Calu3 (cell line): ENCODE results near the gene ZCCHC3. TPM values are rescaled to one million over a fixed set of nuclear protein-coding genes. Genes with fewer than 3 reads are reported as not detected.
A peak's percentile ranks its signal among the peaks of the same experiment; 100 is the strongest.
"Not testable (repeated sequence)": the region's sequence is repeated elsewhere in the genome, so short reads cannot be mapped to it uniquely, and the experiment has no call there.

ENCODE experiments used
- Bru-seq: library from RNA; stranded (reverse); fragments of 400-500 nt; gene quantifications from one replicate; lab custom pipeline; 2021; lab: Mats Ljungman, UMichigan
- BruChase-seq, 2 experiments: library from RNA; stranded (reverse); fragments of 400-500 nt; gene quantifications; one replicate each; lab custom pipeline; 2021; lab: Mats Ljungman, UMichigan
- BruUV-seq: library from RNA; stranded (reverse); fragments of 400-500 nt; replicated peaks from 2 replicates; lab custom pipeline; 2021; lab: Mats Ljungman, UMichigan
- CTCF ChIA-PET: fragments of 300-600 bp; sonication (Branson Sonifier 250); formaldehyde crosslinking; loops from one replicate; lab custom pipeline; 2022; ENCODE audit warnings: antibody characterized with exemption; lab: Charles Lee
- DNase-seq: peaks from one replicate; pipeline ENCODE4 v3.0.0; 2022
- H3K27ac Mint-ChIP-seq: one replicate; pipeline ENCODE4 v1.8.0; 2022; ENCODE audit warnings: mixed read lengths; ENCODE audit not compliant: unreplicated experiment
- H3K27me3 Mint-ChIP-seq: one replicate; pipeline ENCODE4 v1.8.0; 2022; ENCODE audit warnings: mixed read lengths; ENCODE audit not compliant: unreplicated experiment
- H3K36me3 Mint-ChIP-seq: one replicate; pipeline ENCODE4 v1.8.0; 2022; ENCODE audit warnings: mild to moderate bottlenecking, moderate library complexity, mixed read lengths; ENCODE audit not compliant: insufficient read depth, unreplicated experiment
- H3K4me1 Mint-ChIP-seq: one replicate; pipeline ENCODE4 v1.8.0; 2022; ENCODE audit warnings: mild to moderate bottlenecking, low read depth, mixed read lengths; ENCODE audit not compliant: unreplicated experiment
- H3K4me3 Mint-ChIP-seq: one replicate; pipeline ENCODE4 v1.8.0; 2022; ENCODE audit warnings: mild to moderate bottlenecking, low read depth, moderate library complexity, mixed read lengths; ENCODE audit not compliant: unreplicated experiment
- H3K9me3 Mint-ChIP-seq: one replicate; pipeline ENCODE4 v1.8.0; 2022; ENCODE audit warnings: low read depth, mixed read lengths; ENCODE audit not compliant: unreplicated experiment
- intact Hi-C: fragments of 100-400 bp; cut with micrococcal nuclease; formaldehyde crosslinking; loops from one replicate; pipeline ENCODE4 v1.10.0; 2022; ENCODE audit not compliant: unreplicated experiment
- long read RNA-seq: library from polyadenylated mRNA; stranded (forward); transcript quantifications from one replicate; pipeline ENCODE4 v2.0.0, GENCODE V29; 2022
- total RNA-seq: library from RNA; stranded (reverse); gene quantifications from 2 replicates; pipeline ENCODE4 v1.2.3, GENCODE V29; 2022
- TF ChIP-seq, protein P1 (sequence below): fragments of 200-600 bp; IDR thresholded peaks from one replicate; pipeline ENCODE4 v1.8.0; 2022; ENCODE audit warnings: antibody characterized with exemption; ENCODE audit not compliant: unreplicated experiment

The ZCCHC3 gene, protein sequence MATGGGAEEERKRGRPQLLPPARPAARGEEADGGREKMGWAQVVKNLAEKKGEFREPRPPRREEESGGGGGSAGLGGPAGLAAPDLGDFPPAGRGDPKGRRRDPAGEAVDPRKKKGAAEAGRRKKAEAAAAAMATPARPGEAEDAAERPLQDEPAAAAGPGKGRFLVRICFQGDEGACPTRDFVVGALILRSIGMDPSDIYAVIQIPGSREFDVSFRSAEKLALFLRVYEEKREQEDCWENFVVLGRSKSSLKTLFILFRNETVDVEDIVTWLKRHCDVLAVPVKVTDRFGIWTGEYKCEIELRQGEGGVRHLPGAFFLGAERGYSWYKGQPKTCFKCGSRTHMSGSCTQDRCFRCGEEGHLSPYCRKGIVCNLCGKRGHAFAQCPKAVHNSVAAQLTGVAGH
- total RNA-seq (10.9 and 11.1 TPM in 2 replicates), Bru-seq, nascent RNA (percentile 82 among the genes with signal in this experiment), BruChase-seq, experiment 1, labeled RNA remaining after a 6-hour chase (percentile 67 among the genes with signal in this experiment), BruChase-seq, experiment 2, labeled RNA remaining after a 2-hour chase (percentile 83 among the genes with signal in this experiment)
- long read RNA-seq, transcript ZCCHC3-201 (1 exons, 3,354 nt): major isoform, 161 of 161 reads
- long read RNA-seq, partial matches to known transcripts: 0 of 161 reads
- long read RNA-seq, other reads (novel, unspliced or antisense): 0 of 161 reads

DNA sequence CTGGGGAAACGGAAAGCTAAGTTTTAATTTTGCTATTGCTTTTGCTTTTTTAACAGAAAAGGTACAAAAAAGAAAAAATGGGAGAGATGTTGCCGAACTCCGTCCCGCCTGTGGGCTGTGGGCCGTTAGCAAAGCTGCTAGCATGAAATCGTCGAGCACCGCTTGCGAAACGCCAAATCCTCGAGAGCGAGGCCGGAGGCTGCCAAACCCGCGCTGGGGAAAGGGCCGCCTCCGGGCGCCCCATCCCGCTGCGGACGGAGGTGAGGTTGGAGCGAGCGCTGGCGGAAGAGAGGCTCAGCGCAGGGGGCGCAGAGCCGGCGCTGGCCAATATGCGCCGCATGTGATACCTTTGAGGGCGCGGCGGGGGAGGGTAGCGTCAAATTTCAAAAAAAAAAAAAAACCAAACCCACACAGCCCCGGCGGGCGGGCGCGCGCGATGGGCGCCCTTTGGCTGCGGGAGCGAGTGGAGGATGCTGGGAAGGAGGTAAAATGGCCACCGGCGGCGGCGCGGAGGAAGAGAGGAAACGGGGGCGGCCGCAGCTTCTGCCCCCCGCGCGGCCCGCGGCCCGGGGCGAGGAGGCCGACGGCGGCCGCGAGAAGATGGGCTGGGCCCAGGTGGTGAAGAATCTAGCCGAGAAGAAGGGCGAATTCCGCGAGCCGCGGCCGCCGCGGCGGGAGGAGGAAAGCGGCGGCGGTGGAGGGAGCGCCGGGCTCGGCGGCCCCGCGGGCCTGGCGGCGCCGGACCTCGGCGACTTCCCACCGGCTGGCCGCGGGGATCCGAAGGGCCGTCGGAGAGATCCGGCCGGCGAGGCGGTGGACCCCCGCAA lies at the start of gene ZCCHC3:
Gene ZCCHC3 (plus strand): TSS at position 473 of the 827 bp plus-strand sequence. CDS start 17 bp downstream, at position 490.
- CTCF ChIA-PET: no interaction called here
- peak; percentile 80 for DNase-seq
- intact Hi-C loops: no loop called here
- H3K27ac Mint-ChIP-seq: peak within 1 kb of the TSS; percentile 100
- H3K27me3 Mint-ChIP-seq: no peaks in the 10 kb centered on the region
- peak within 1 kb of the TSS; percentile 99 for H3K4me3 Mint-ChIP-seq
- no peaks in the 10 kb centered on the region for H3K9me3 Mint-ChIP-seq
- H3K4me1 Mint-ChIP-seq: peaks cover 32% of the 10 kb centered on the region
- peaks cover 29% of the 10 kb centered on the region for H3K36me3 Mint-ChIP-seq
- TF ChIP-seq, protein P1, sequence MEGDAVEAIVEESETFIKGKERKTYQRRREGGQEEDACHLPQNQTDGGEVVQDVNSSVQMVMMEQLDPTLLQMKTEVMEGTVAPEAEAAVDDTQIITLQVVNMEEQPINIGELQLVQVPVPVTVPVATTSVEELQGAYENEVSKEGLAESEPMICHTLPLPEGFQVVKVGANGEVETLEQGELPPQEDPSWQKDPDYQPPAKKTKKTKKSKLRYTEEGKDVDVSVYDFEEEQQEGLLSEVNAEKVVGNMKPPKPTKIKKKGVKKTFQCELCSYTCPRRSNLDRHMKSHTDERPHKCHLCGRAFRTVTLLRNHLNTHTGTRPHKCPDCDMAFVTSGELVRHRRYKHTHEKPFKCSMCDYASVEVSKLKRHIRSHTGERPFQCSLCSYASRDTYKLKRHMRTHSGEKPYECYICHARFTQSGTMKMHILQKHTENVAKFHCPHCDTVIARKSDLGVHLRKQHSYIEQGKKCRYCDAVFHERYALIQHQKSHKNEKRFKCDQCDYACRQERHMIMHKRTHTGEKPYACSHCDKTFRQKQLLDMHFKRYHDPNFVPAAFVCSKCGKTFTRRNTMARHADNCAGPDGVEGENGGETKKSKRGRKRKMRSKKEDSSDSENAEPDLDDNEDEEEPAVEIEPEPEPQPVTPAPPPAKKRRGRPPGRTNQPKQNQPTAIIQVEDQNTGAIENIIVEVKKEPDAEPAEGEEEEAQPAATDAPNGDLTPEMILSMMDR: no peak
- TSS peak; percentile 88 for BruUV-seq

DNA sequence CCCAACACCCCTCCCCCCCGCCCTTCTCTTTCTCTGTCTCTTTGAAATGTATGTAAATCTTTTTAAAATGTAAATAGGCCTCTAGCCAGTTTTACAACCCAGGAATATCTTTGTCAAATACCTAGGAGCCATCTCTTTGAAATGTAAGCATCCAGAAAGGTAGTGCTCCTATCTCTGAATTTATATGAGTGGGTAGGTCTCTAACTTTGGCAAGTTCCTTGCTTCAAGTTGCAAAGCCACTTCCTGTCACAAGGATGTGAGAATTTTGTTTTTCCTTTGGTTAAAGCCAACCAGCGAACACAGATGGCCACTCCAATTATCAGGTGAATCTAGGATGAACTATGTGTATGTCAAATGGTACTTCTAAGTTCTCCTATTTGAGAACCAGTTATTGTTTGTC lies 46.0 kb upstream of the ZCCHC3 start:
- TF ChIP-seq, protein P1: no peak
- H3K9me3 Mint-ChIP-seq: peaks cover 5% of the 10 kb centered on the region
- intact Hi-C loops: no loop called here
- no TSS peak for BruUV-seq
- no peaks in the 10 kb centered on the region for H3K36me3 Mint-ChIP-seq
- CTCF ChIA-PET: no interaction called here
- no peaks in the 10 kb centered on the region for H3K4me1 Mint-ChIP-seq
- DNase-seq: no peak
- no peak overlapping the region for H3K4me3 Mint-ChIP-seq
- H3K27me3 Mint-ChIP-seq: peaks cover 4% of the 10 kb centered on the region
- H3K27ac Mint-ChIP-seq: no peak overlapping the region

DNA sequence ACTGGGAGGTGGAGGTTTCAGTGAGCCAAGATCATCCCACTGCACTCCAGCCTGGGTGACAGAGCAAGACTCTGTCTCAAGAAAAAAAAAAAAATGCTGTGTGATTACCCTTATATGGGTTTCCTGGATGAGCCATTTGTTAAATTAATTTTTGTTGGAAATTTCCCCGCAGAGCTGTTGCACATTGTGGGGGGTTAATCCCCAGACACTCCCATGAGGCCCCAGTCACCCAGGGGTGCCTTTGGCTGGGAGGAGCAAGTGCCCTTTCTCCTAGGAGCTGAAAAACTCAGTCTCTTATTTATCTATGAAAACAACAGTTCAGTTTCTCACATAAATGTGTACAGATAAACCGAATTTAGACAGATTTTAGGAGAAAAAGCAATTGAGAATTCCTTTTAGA lies 44.6 kb upstream of the ZCCHC3 start:
- intact Hi-C loops: no loop called here
- no peaks in the 10 kb centered on the region for H3K9me3 Mint-ChIP-seq

DNA sequence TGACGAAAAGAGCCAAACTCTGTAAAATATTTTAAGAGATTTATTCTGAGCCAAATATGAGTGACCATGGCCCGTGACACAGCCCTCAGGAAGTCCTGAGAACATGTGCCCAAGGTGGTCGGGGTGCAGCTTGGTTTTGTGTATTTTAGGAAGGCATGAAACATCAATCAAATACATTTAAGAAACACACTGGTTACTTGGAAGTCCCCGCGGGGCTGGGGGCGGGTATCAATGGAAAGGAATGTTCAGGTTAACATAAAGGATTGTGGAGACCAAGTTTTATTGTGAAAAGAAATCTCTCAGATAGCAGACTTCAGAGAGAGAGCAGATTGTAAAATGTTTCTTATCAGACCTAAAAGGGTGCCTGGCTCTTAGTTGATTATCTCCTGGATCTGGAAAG lies 43.9 kb upstream of the ZCCHC3 start:
- CTCF ChIA-PET, H3K4me1 Mint-ChIP-seq, H3K9me3 Mint-ChIP-seq, H3K36me3 Mint-ChIP-seq, intact Hi-C loops, DNase-seq, H3K4me3 Mint-ChIP-seq, BruUV-seq, H3K27ac Mint-ChIP-seq: not testable (repeated sequence)
- H3K27me3 Mint-ChIP-seq: peaks cover 25% of the 10 kb centered on the region

More for the DNA sequence above, 44.6 kb upstream of the ZCCHC3 start:
- TF ChIP-seq, protein P1: no peak
- CTCF ChIA-PET: no interaction called here
- Mint-ChIP-seq H3K27me3 (peaks cover 18% of the 10 kb centered on the region), H3K36me3 (no peaks in the 10 kb centered on the region), H3K27ac (no peak overlapping the region), H3K4me1 (peaks cover 6% of the 10 kb centered on the region), H3K4me3 (no peak overlapping the region)
- BruUV-seq: no TSS peak
- DNase-seq: no peak
